C4-2B (cell line): Measurements from ENCODE around the gene PKN2.

Source experiments
- ZFX ChIP-seq: fragments of 450-650 bp; IDR thresholded peaks from 2 replicates; pipeline ENCODE4 v1.6.1; 2017
- TF ChIP-seq, protein P1 (sequence below): fragments of 450-650 bp; conservative IDR thresholded peaks from 2 replicates; pipeline ENCODE4 v1.5.1; 2017; ENCODE audit warnings: mild to moderate bottlenecking

DNA sequence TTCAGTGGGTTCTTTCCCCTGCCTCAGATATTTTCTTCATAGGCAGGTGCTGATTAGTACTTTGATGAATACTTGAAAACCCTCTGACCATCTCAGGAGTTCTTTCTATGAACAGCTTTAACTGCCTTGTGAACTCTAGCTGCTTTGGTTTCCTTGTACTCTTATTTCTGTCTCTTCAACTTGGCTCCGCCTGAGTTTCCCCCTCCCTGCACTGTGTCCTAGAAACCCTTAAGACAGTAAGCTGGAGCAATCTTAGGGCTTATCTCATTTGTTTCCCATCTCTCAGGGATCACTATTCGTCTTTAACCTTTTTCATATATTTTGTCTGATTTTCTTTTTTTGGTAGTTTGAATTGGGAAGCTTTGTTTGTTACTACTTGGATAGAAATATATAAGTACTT is 99.1 kb downstream of the PKN2 start:
- TF ChIP-seq, protein P1, sequence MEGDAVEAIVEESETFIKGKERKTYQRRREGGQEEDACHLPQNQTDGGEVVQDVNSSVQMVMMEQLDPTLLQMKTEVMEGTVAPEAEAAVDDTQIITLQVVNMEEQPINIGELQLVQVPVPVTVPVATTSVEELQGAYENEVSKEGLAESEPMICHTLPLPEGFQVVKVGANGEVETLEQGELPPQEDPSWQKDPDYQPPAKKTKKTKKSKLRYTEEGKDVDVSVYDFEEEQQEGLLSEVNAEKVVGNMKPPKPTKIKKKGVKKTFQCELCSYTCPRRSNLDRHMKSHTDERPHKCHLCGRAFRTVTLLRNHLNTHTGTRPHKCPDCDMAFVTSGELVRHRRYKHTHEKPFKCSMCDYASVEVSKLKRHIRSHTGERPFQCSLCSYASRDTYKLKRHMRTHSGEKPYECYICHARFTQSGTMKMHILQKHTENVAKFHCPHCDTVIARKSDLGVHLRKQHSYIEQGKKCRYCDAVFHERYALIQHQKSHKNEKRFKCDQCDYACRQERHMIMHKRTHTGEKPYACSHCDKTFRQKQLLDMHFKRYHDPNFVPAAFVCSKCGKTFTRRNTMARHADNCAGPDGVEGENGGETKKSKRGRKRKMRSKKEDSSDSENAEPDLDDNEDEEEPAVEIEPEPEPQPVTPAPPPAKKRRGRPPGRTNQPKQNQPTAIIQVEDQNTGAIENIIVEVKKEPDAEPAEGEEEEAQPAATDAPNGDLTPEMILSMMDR = no peak
- no peak for TF ChIP-seq ZFX
